EL (cell line): ENCODE data around the gene RND3.

Source experiments
- DNase-seq: peaks from one replicate; pipeline ENCODE4 v3.0.0-alpha.2; 2016

RND3 gene

GRCh38 chr2:150491943-150492342 lies 4.5 kb upstream of the RND3 start:
- peak; percentile 75 for DNase-seq

- peak; percentile 38 for DNase-seq
These were observed 4.0 kb upstream of the RND3 start for GRCh38 chr2:150491430-150491829.

GRCh38 chr2:150490466-150490865 lies 3.0 kb upstream of the RND3 start:
- DNase-seq, result no peak

- no peak for DNase-seq
These were observed 655 bp downstream of the RND3 start for GRCh38 chr2:150486539-150487484.

- peak; percentile 84 for DNase-seq
These were observed 1.5 kb downstream of the RND3 start for GRCh38 chr2:150485871-150486538.

GRCh38 chr2:150485114-150485870 lies 2.2 kb downstream of the RND3 start:
- peak; percentile 65 for DNase-seq

GRCh38 chr2:150484461-150485021 lies 2.9 kb downstream of the RND3 start:
- DNase-seq, result peak; percentile 51

- no peak for DNase-seq
These were observed 3.5 kb downstream of the RND3 start for GRCh38 chr2:150484006-150484405.

GRCh38 chr2:150483532-150483931 lies 3.9 kb downstream of the RND3 start:
- no peak for DNase-seq

- DNase-seq, result peak; percentile 52
These were observed 4.6 kb downstream of the RND3 start for GRCh38 chr2:150482667-150483400.

GRCh38 chr2:150482111-150482510 lies 5.4 kb downstream of the RND3 start:
- DNase-seq, result no peak

GRCh38 chr2:150480971-150481830 lies 6.3 kb downstream of the RND3 start:
- no peak for DNase-seq

GRCh38 chr2:150480241-150480640 lies 7.2 kb downstream of the RND3 start:
- peak; percentile 66 for DNase-seq

- peak; percentile 75 for DNase-seq
These were observed 8.2 kb downstream of the RND3 start for GRCh38 chr2:150479075-150479915.

GRCh38 chr2:150478200-150478974 lies 9.1 kb downstream of the RND3 start:
- peak; percentile 68 for DNase-seq

GRCh38 chr2:150477347-150477746 lies 10.1 kb downstream of the RND3 start:
- no peak for DNase-seq

- DNase-seq, result no peak
These were observed 10.6 kb downstream of the RND3 start for GRCh38 chr2:150476809-150477302.

GRCh38 chr2:150476286-150476685 lies 11.2 kb downstream of the RND3 start:
- DNase-seq, result no peak
